Measurements from ENCODE around the gene SCAF1.
A peak's percentile ranks its signal among the peaks of the same experiment; 100 is the strongest.

Gene SCAF1

GRCh38 chr19:49651029-49651819, 9.2 kb downstream of the SCAF1 start:
- no peak for DNase-seq

DNA sequence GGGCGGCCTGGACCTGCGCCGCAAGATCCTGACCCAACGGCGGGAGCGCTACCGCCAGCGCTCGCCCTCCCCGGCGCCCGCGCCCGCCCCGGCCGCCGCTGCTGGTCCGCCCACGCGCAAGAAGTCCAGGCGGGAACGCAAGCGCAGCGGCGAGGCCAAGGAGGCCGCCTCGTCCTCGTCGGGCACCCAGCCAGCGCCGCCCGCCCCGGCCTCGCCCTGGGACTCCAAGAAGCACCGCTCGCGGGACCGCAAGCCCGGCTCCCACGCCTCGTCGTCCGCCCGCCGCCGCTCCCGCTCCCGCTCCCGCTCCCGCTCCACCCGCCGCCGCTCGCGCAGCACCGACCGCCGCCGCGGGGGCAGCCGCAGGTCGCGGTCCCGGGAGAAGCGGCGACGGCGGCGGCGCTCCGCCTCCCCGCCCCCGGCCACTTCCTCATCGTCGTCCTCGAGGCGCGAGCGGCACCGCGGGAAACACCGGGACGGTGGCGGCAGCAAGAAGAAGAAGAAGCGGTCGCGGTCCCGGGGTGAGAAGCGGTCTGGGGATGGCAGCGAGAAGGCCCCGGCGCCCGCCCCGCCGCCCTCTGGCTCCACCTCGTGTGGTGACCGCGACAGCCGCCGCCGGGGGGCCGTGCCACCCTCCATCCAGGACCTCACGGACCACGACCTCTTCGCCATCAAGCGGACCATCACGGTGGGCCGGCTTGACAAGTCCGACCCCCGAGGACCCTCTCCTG, 10.0 kb downstream of the SCAF1 start:
- no peak for DNase-seq

- DNase-seq, result no peak
These were observed 10.8 kb downstream of the SCAF1 start for GRCh38 chr19:49652551-49653465.

GRCh38 chr19:49653466-49653806, 11.4 kb downstream of the SCAF1 start:
- DNase-seq, result no peak

DNA sequence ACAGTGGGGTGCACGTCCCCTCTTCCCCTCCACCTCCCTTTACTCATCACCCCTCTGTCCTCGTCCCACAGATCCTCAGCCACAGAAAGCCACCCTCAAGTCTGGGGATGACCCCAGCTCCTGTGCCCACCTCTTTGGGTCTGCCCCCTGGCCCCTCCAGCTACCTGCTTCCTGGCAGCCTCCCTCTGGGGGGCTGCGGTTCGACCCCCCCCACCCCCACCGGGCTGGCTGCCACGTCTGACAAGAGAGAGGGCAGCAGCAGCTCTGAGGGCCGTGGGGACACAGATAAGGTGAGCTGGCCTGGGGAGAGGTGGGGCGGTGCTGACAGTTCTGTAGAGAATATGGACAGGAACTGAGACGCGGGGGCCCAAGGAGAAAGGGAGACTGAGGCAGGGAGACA, 12.6 kb downstream of the SCAF1 start:
- no peak for DNase-seq

GRCh38 chr19:49655570-49656455, 13.8 kb downstream of the SCAF1 start:
- DNase-seq, result no peak

DNA sequence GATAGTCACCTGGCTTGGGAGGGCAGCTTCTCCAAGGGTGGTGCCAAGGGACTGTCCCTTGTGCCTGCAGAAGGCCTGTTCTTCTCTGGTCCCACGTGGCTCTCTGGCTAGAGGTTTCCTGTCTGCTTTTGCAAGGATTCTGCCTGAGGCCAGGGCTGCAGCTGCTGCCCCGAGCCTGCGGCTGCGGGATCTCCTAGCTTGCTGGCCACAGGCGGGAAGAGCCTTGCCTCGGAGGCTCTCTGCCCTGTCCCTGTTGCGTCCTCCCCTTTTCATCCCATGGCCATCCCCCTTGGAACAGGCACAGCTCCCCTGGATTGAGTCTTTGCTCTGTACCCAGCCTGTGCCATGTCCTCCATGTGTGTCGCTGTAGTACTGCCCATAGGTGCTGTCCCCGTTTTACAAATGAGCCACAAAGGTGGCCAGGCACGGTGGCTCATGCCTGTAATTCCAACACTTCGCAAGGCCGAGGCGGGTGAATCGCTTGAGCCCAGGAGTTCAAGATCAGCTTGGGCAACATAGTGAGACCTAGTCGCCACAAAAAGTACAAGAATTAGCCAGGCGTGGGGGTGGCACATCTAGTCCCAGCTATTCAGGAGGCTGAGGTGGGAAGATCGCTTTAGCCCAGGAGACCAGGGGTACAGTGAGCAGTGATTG, 14.6 kb downstream of the SCAF1 start:
- DNase-seq, result no peak

DNA sequence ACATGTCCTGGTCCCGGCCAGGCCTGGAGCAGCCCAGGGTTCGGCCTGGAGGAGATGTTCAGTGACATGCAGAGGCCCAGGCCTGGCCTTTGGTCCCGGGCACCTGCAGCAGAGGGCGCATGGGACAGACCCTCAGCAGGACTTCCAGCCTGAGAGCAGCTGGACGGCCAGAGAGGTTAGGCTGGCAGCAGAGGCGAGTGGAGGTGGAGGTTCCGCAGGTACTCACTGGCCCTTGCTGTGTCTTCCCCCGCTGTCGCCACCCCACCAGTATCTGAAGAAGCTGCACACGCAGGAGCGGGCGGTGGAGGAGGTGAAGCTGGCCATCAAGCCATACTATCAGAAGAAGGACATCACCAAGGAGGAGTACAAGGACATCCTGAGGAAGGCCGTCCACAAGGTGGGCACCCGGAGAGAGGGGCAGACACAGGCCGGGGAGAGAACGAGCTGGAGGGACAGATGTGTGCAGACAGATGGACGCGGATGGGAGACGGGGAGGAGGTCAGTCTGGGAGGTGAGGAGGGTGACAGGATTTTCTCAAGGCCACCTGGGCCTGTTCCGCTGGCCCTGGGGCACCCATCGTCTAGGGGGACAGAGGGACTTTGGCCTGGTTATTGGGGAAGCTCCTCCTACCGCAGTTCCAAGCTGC, 15.6 kb downstream of the SCAF1 start:
- no peak for DNase-seq

GRCh38 chr19:49658139-49658517, 16.1 kb downstream of the SCAF1 start:
- DNase-seq, result no peak

- DNase-seq, result no peak
These were observed 16.8 kb downstream of the SCAF1 start for GRCh38 chr19:49658566-49659442.

GRCh38 chr19:49660338-49660961, 18.4 kb downstream of the SCAF1 start:
- DNase-seq, result no peak

GRCh38 chr19:49662011-49662410, 20.0 kb downstream of the SCAF1 start:
- no peak for DNase-seq

DNA sequence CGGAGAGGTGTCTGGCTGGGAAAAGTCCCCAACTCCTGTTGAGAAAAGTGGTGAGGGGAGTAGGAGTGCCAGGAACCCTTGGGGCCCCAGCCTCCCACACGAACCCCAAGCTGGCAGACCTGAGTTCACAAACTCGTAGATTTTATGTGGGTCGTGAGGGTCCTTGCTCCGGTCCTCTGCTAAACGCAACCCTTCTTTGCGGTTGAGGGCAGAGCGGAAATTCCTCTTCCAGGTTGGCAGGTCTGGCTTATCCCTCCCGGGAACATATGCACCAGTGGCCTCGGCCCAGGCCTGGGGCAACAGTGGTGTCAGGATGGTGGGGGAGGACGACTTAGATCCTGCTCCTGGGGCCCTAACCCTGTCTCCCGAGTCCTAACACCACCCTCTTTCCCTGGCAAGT, 21.2 kb downstream of the SCAF1 start:
- no peak for DNase-seq

GRCh38 chr19:49664171-49665035, 22.4 kb downstream of the SCAF1 start:
- peak; percentile 83 for DNase-seq

GRCh38 chr19:49665036-49665350, 23.0 kb downstream of the SCAF1 start:
- DNase-seq, result no peak

- peak; percentile 92 for DNase-seq
These were observed 23.5 kb downstream of the SCAF1 start, which contains the start of the genes BCL2L12 and IRF3 for GRCh38 chr19:49665351-49666119. Gene BCL2L12 (plus strand): TSS chr19:49665933. CDS start chr19:49666693, 760 bp downstream. Gene IRF3 (minus strand): TSS chr19:49665857. CDS start chr19:49664838, 1,019 bp downstream.

DNA sequence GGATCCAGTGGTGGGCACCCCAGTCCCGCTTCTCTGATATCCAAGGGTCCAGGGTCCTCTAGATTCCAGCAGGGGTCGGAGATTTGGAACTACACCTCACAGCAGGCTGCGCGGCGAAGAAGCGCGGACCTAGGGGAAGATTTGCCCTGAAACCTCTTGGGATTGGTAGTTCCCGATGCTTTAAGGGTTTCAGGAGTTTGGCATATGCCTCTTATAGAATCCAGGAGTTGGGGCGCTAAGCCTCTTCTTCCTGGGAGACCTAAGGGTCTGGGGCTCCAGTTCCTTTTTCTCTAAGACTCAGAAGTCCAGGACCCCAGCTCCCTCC, 24.1 kb downstream of the SCAF1 start:
- no peak for DNase-seq

DNA sequence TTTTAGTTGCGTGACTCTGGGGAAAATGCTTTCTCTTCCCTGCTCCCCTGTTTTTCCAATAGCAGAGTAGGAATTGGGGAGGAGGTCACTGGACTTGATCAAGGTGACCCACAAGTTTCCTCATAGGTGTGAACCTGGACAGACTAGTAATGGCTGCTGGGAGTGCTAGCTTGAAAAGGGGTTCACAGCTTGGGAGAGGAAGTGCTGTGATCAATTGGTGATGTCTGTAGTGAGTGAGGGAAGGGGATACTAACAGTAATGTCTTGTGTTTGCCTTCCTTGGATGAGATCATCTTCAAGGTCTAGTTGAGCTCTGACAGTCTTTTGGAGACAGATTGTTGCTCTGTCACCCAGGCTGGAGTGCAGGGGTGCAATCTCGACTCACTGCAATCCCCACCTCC, 25.5 kb downstream of the SCAF1 start:
- no peak for DNase-seq

Measured in NCI-H774 (cell line).